Ovary (tissue), 9 donors: Measurements from ENCODE around the gene CDKN2A. TPM values are rescaled to one million over a fixed set of nuclear protein-coding genes. Genes with fewer than 3 reads are reported as not detected.

Source experiments
- DNase-seq, 5 donors: peaks; one replicate each; pipeline ENCODE4 v3.0.0-alpha.2; 2019 to 2020
- H3K27ac ChIP-seq, 2 donors: fragments of 200-600 bp; one replicate each; pipeline versions ENCODE4 v1.5.1 to v1.8.0; 2019 to 2022
- H3K27me3 ChIP-seq: fragments of 200-600 bp; one replicate; pipeline ENCODE4 v1.8.0; 2022
- H3K36me3 ChIP-seq: fragments of 200-600 bp; sonication (generic); one replicate; pipeline ENCODE4 v1.5.1; 2019
- H3K4me1 ChIP-seq: one replicate; pipeline ENCODE4 v1.8.1; 2013; ENCODE audit warnings: mild to moderate bottlenecking, moderate library complexity; ENCODE audit not compliant: insufficient read depth
- H3K4me3 ChIP-seq: fragments of 200-600 bp; sonication (generic); one replicate; pipeline ENCODE4 v1.5.1; 2017
- H3K9me3 ChIP-seq, 2 donors: fragments of 200-600 bp in 1 of 2; sonication (generic) in 1 of 2; one replicate each; pipeline versions ENCODE4 v1.5.1 to v1.8.1; 2013 to 2019; ENCODE audit warnings: mild to moderate bottlenecking in 1 of 2, moderate library complexity in 1 of 2
- EP300 ChIP-seq: sonication (generic); formaldehyde crosslinking; IDR thresholded peaks from one replicate; pipeline ENCODE4 v1.6.1; 2017; ENCODE audit warnings: antibody characterized with exemption
- POLR2A ChIP-seq: fragments of 450-650 bp; IDR thresholded peaks from one replicate; pipeline ENCODE4 v1.6.1; 2017; ENCODE audit warnings: antibody characterized with exemption, mild to moderate bottlenecking, moderate library complexity
- WGBS, 3 donors: extraction: QIAGEN DNeasy Blood & Tissue Kit in 1 of 3; methylation state at CpG; one replicate each; pipeline versions ENCODE4 v1.1.5 to v1.1.7; 2013 to 2017; 5-methylcytosine and 5-hydroxymethylcytosine counted together
- intact Hi-C, 4 donors: fragments of 100-400 bp; cut with DNase I; formaldehyde crosslinking; loops; one replicate each; pipeline versions ENCODE4 v1.11.0 to v1.15.1; 2022 to 2023
- polyA plus RNA-seq, 2 donors: library from polyadenylated mRNA; stranded (reverse); fragments of 200-250 nt in 1 of 2; fragments of 350-450 nt in 1 of 2; fragmentation: Illumina TruSeq in 1 of 2; extraction: RNeasy Lipid Tissue Mini Kit (QIAGEN cat#74804) in 1 of 2; gene quantifications; one replicate each; pipeline ENCODE4 v1.2.3, GENCODE V29; 2013 to 2014
- total RNA-seq, 7 donors: library from RNA; depleted of rRNA in 2 of 7; stranded (reverse); fragments of >200 nt in 2 of 7; fragmentation: NEBNext Ultra II Directional in 3 of 7; extraction: Animal tissue kit (Norgen Biotek cat#: 25700) in 3 of 7; gene quantifications; one replicate each; pipeline versions ENCODE4 v1.1.0 to v1.2.4, GENCODE V29; 2016 to 2023
- TF ChIP-seq, protein P1 (sequence below), 3 donors: fragments of 450-650 bp in 2 of 3; fragments of 200-600 bp in 1 of 3; IDR thresholded peaks; one replicate each; pipeline versions ENCODE4 v1.5.1 to v1.8.0; 2016 to 2022; ENCODE audit warnings: antibody characterized with exemption in 3 of 3, mild to moderate bottlenecking in 1 of 3
- donor health status: DM: no; HTN: no; CAD: no; lungs with moderate emphysema.
- donor health status: DM: no; HTN: no; CAD: no.
- donor health status: Bipolar disorder and iron deficiency.
- donor health status: DM: yes; HTN: yes; CAD: no.
- donor health status: DM: no; HTN: no; CAD: no.
- donor health status: DM: yes; HTN: yes; CAD: no.

Gene CDKN2A
- total and polyA plus RNA-seq, 9 donors: 0.20 to 7.6 (median 1.0) TPM

DNA sequence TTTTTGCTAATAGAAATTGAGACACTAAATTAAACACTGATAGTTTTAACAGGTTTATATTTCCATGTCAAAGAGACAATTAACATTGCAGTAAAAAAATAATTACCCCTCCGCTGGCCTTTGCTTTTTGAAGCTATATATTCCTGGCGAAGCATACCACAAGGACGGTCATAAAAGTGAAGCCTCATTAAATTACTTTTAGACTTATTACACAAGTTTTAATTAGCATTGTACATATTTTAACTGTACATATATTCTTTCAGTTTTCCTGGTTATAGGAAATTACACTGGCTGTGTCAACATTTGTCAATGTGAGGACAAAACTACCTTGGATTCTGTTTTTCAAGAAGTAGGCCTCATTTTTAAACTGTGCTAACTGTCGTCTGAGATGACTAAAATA, 1.2 kb downstream of the CDKN2A start:
- H3K4me3 ChIP-seq: no peak overlapping the region
- 95 to 99% (median 99%) methylated on average over 4 of the region's 4 CpGs for WGBS, 3 donors
- H3K36me3 ChIP-seq: no peaks in the 10 kb centered on the region
- intact Hi-C loops: no loop called here
- no peak for DNase-seq
- H3K4me1 ChIP-seq: peaks cover 3% of the 10 kb centered on the region
- H3K27ac ChIP-seq: no peak overlapping the region
- H3K27me3 ChIP-seq: no peaks in the 10 kb centered on the region
- no peaks in the 10 kb centered on the region for H3K9me3 ChIP-seq
- TF ChIP-seq, protein P1, sequence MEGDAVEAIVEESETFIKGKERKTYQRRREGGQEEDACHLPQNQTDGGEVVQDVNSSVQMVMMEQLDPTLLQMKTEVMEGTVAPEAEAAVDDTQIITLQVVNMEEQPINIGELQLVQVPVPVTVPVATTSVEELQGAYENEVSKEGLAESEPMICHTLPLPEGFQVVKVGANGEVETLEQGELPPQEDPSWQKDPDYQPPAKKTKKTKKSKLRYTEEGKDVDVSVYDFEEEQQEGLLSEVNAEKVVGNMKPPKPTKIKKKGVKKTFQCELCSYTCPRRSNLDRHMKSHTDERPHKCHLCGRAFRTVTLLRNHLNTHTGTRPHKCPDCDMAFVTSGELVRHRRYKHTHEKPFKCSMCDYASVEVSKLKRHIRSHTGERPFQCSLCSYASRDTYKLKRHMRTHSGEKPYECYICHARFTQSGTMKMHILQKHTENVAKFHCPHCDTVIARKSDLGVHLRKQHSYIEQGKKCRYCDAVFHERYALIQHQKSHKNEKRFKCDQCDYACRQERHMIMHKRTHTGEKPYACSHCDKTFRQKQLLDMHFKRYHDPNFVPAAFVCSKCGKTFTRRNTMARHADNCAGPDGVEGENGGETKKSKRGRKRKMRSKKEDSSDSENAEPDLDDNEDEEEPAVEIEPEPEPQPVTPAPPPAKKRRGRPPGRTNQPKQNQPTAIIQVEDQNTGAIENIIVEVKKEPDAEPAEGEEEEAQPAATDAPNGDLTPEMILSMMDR (IDR thresholded peaks at IDR 0.05): no peak
- no peak for TF ChIP-seq EP300
- no peak for TF ChIP-seq POLR2A

DNA sequence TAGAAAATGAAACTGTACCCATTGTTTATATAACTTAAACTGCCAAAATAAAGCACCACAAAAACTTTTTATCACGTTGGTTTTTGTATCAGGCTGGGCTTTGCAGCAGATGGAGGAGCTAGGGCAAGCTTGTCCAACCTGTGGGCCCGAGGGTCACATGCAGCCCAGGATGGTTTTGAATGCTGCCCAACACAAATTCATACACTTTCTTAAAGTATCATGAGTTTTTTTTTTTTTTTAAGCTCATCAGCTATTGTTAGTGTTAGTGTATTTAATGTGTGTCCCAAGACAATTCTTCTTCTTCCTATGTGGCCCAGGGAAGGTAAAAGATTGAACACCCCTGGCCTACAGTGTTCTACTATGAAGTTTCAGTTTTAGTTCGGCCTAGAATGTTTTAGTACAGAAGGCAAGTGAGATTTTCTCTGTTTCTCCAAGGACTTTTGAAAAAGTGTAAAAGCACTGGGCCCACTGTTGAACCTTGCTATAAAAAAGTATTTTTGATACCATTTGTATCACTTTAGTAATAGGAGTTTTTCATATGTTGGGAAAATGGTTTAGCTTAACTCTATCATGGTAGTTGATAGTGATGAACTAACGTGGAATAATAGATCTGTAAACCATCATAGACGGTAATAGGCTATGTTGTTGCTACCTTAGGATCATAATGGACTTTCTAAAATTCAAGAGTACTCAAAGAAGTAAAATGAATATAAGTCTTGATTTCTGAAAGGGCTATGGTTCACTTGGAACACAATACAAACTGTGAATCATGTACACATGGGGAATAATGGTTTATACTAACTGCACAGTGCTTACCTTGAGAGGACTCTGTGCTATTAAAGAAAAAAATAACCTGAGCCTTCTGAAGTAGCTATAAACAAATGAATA, 2.9 kb downstream of the CDKN2A start:
- peaks cover 3% of the 10 kb centered on the region for H3K4me1 ChIP-seq
- no peaks in the 10 kb centered on the region for H3K27me3 ChIP-seq
- 86 to 95% (median 90%) methylated on average over 5 of the region's 5 CpGs for WGBS, 3 donors
- no peak overlapping the region for H3K27ac ChIP-seq
- no peak for DNase-seq
- no peaks in the 10 kb centered on the region for H3K9me3 ChIP-seq
- no peaks in the 10 kb centered on the region for H3K36me3 ChIP-seq
- H3K4me3 ChIP-seq: no peak overlapping the region
- TF ChIP-seq POLR2A (no peak), EP300 (no peak)
- TF ChIP-seq, protein P1 (IDR thresholded peaks at IDR 0.05): no peak
- intact Hi-C loops: no loop called here

DNA sequence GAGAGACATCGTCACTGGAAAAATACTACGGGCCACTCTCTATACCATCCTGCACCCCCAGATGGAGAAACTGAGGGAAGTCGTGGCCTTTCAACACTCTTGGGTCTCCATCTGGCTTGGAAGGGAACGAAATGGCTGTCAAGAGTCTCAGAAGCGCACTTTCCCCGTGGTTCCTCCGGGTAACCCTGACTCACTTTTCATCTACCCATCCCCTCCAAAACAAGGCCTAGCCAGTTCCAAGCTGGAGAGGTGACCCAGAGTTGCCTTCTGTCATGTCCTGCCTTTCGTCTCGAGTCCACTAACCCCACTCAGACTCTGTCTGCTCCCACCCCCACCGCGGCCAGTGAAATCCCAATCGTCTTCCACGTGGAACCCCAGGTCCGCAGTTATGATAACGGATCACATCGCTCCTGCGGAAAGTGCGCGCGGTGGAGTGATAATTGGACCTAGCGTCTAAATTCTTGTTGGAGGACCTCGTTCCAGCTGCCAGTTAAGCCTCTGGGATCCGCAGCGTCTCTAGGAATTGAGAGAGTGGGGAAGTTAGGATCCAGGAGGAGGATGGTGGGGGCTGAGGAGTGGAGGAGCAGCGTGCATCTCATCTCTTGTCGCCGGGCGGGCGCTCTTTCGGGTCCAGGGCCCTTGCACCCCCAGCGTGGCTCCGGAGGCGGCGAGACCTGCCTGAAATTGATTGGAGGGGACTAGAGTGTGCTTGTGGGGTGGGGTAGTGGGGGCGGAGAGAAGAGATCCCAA, 4.6 kb downstream of the CDKN2A start:
- Histone ChIP-seq H3K27me3 (no peaks in the 10 kb centered on the region), H3K27ac (no peak overlapping the region), H3K4me3 (no peak overlapping the region), H3K4me1 (peaks cover 3% of the 10 kb centered on the region), H3K36me3 (no peaks in the 10 kb centered on the region), H3K9me3 (no peaks in the 10 kb centered on the region)
- no peak for DNase-seq
- intact Hi-C loops: no loop called here
- TF ChIP-seq, protein P1 (IDR thresholded peaks at IDR 0.05): no peak
- TF ChIP-seq EP300 (no peak), POLR2A (no peak)
- 16 to 34% (median 17%) methylated on average over 34 to 35 of the region's 35 CpGs for WGBS, 3 donors

DNA sequence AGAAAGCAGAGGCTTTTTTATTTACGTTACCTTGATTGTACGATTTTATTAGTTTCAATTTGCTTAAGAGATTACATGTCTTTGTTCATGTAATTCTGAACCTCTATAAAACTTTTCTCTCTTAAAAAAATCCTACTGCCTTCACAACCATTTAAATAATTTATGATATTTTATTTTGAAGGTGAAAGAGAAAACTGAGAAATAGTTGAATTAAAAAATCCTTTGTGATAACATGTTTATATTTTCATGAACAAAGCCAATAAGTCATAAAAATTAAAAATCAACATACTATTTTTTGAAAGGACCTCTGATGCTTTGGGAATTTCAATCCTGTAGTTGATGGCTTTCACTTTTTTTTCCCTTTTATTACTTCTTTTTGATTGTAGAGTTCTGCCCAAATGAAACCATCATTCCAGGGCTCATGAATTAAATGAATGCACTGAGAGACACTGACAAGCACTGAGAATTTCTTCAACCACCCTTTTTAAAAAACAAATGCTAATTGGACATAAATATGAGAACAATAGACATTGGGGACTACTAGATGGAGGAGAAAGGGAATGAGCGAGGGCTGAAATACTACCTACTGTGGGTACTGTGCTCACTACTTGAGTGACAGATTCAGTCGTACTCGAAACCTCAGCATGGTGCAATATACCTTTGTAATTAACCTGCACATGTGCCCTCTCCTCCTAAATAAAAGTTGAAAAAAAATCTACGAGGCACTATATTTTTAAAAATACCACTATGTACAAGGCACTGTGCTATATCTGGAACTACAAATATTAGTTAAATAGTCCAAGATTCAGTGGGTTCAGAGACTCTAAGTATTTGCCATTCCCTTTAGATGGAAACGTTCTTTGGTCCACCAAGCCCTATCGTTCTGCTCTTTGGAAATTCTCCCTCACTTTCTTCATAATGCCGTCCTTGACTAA, 5.9 kb downstream of the CDKN2A start:
- H3K4me3 ChIP-seq: no peak overlapping the region
- WGBS, 3 donors: 36 to 44% (median 36%) methylated on average over 9 of the region's 9 CpGs
- no peak overlapping the region for H3K27ac ChIP-seq
- intact Hi-C loops: no loop called here
- H3K36me3 ChIP-seq: no peaks in the 10 kb centered on the region
- DNase-seq: no peak
- no peaks in the 10 kb centered on the region for H3K27me3 ChIP-seq
- no peaks in the 10 kb centered on the region for H3K4me1 ChIP-seq
- H3K9me3 ChIP-seq: no peaks in the 10 kb centered on the region
- TF ChIP-seq EP300 (no peak), POLR2A (no peak)
- TF ChIP-seq, protein P1 (IDR thresholded peaks at IDR 0.05): no peak
